SK-N-DZ (cell line): Measurements from ENCODE around the gene STAT5A. TPM values are rescaled to one million over a fixed set of nuclear protein-coding genes. Genes with fewer than 3 reads are reported as not detected.
"Not testable (repeated sequence)": the region's sequence is repeated elsewhere in the genome, so short reads cannot be mapped to it uniquely, and the experiment has no call there.

Experiments
- DNase-seq: peaks from one replicate; pipeline ENCODE4 v3.0.0-alpha.2; 2015; ENCODE audit warnings: low spot score
- polyA plus RNA-seq, 2 experiments: library from polyadenylated mRNA; depleted of rRNA; stranded (reverse); fragments of >200 nt; gene quantifications; 2 replicates each; pipeline ENCODE4 v1.2.3, GENCODE V29; 2014

Gene STAT5A
- 10.1 and 12.0 TPM in 2 replicates for polyA plus RNA-seq (2014; cell fraction: cytosol; rRNA removed)
- 13.6 and 19.3 TPM in 2 replicates for polyA plus RNA-seq (2014; cell fraction: nucleus; rRNA removed)

GRCh38 chr17:42287977-42288802 lies at the start of gene STAT5A:
Gene STAT5A, plus strand, starts transcription at chr17:42288498. Its CDS starts 914 bp downstream, at chr17:42289412.
- peak; percentile 45 for DNase-seq

- not testable (repeated sequence) for DNase-seq
Measured at GRCh38 chr17:42239576-42239975, 48.7 kb upstream of the STAT5A start.

GRCh38 chr17:42240201-42240600 lies 48.1 kb upstream of the STAT5A start:
- no peak for DNase-seq

GRCh38 chr17:42240863-42241262 lies 47.4 kb upstream of the STAT5A start:
- DNase-seq: not testable (repeated sequence)

- no peak for DNase-seq
Measured at GRCh38 chr17:42241871-42242270, 46.4 kb upstream of the STAT5A start.

- no peak for DNase-seq
Measured at GRCh38 chr17:42243493-42243982, 44.8 kb upstream of the STAT5A start.

- DNase-seq: not testable (repeated sequence)
Measured at GRCh38 chr17:42244116-42244515, 44.2 kb upstream of the STAT5A start.

GRCh38 chr17:42245183-42245582 lies 43.1 kb upstream of the STAT5A start:
- not testable (repeated sequence) for DNase-seq

GRCh38 chr17:42246515-42246914 lies 41.8 kb upstream of the STAT5A start:
- no peak for DNase-seq

- DNase-seq: no peak
Measured at GRCh38 chr17:42247734-42248133, 40.6 kb upstream of the STAT5A start.

- no peak for DNase-seq
Measured at GRCh38 chr17:42248351-42249179, 39.7 kb upstream of the STAT5A start.

- no peak for DNase-seq
Measured at GRCh38 chr17:42249681-42250446, 38.4 kb upstream of the STAT5A start.

- no peak for DNase-seq
Measured at GRCh38 chr17:42251115-42251514, 37.2 kb upstream of the STAT5A start.

GRCh38 chr17:42252597-42253550 lies 35.4 kb upstream of the STAT5A start:
- no peak for DNase-seq

- DNase-seq: no peak
Measured at GRCh38 chr17:42253578-42253977, 34.7 kb upstream of the STAT5A start.

- no peak for DNase-seq
Measured at GRCh38 chr17:42255445-42255844, 32.9 kb upstream of the STAT5A start.

GRCh38 chr17:42260318-42260717 lies 28.0 kb upstream of the STAT5A start:
- DNase-seq: no peak

- DNase-seq: not testable (repeated sequence)
Measured at GRCh38 chr17:42264366-42264765, 23.9 kb upstream of the STAT5A start.

- DNase-seq: no peak
Measured at GRCh38 chr17:42266462-42266861, 21.8 kb upstream of the STAT5A start.
